Endothelial cell of umbilical vein (primary cell): ENCODE data around the gene LLGL2. TPM values are rescaled to one million over a fixed set of nuclear protein-coding genes. Genes with fewer than 3 reads are reported as not detected.

Experiments used
- BruUV-seq: library from RNA; stranded (reverse); fragments of 400-500 nt; replicated peaks from 2 replicates; lab custom pipeline; 2021; lab: Mats Ljungman, UMichigan
- CTCF ChIA-PET: fragments of 300-600, 350-600 bp; sonication (Branson Sonifier 250); formaldehyde crosslinking; loops from one replicate; lab custom pipeline; 2021; ENCODE audit warnings: antibody characterized with exemption, inconsistent platforms; lab: Charles Lee
- POLR2A ChIA-PET: fragments of 300-600, 350-600 bp; sonication (Branson Sonifier 250); formaldehyde crosslinking; loops from one replicate; lab custom pipeline; 2021; ENCODE audit warnings: antibody characterized with exemption, inconsistent platforms; lab: Charles Lee
- DNase-seq: peaks from one replicate; pipeline ENCODE4 v3.0.0-alpha.2; 2011; ENCODE audit warnings: low read depth, low spot score
- FAIRE-seq: peaks from 2 replicates; lab custom pipeline; 2011; peaks lifted over from hg19 to GRCh38; lab: Jason Lieb, UNC
- H2AFZ ChIP-seq: 2 replicates; pipeline ENCODE4 v1.6.0; 2012; ENCODE audit warnings: low read depth, low read length, control low read depth, inconsistent platforms
- H3K27ac ChIP-seq: 2 replicates; pipeline ENCODE4 v1.5.1; 2011; ENCODE audit warnings: low read depth, mild to moderate bottlenecking, control low read depth, low read length, moderate library complexity; ENCODE audit not compliant: insufficient read depth
- H3K27me3 ChIP-seq, 2 experiments: 2 replicates each; pipeline versions ENCODE4 v1.6.0 to v1.6.1; 2011; ENCODE audit warnings: low read length in 2 of 2, mixed read lengths in 1 of 2; ENCODE audit not compliant: control insufficient read depth in 2 of 2, insufficient read depth in 2 of 2
- H3K36me3 ChIP-seq, 2 experiments: 2 replicates in 1 of 2; 3 replicates in 1 of 2; pipeline ENCODE4 v1.5.1; 2011; ENCODE audit warnings: low read length in 2 of 2, mild to moderate bottlenecking in 1 of 2, moderate library complexity in 1 of 2; ENCODE audit not compliant: control insufficient read depth in 2 of 2, insufficient read depth in 2 of 2; ENCODE audit errors: extremely low read depth in 1 of 2
- H3K4me1 ChIP-seq: 3 replicates; pipeline ENCODE4 v1.5.1; 2011; ENCODE audit warnings: mild to moderate bottlenecking, low read length; ENCODE audit not compliant: control insufficient read depth, insufficient read depth; ENCODE audit errors: extremely low read depth
- H3K4me2 ChIP-seq: 2 replicates; pipeline ENCODE4 v1.6.1; 2011; ENCODE audit warnings: low read length, control low read depth, mixed read lengths; ENCODE audit not compliant: insufficient read depth
- H3K4me3 ChIP-seq, 3 experiments: fragments of 200-600 bp in 1 of 3; sonication (generic), shearing (Covaris generic) in 1 of 3; replicated peaks in 1 of 3; 2 replicates each; pipeline ENCODE4 v1.5.1; 2011 to 2016; ENCODE audit warnings: control low read depth in 3 of 3, low read length in 3 of 3, mild to moderate bottlenecking in 2 of 3, inconsistent platforms in 1 of 3, low read depth in 1 of 3, moderate library complexity in 1 of 3; ENCODE audit not compliant: insufficient read depth in 1 of 3
- H3K79me2 ChIP-seq: 2 replicates; pipeline ENCODE4 v1.6.0; 2012; ENCODE audit warnings: low read length, inconsistent platforms; ENCODE audit not compliant: control insufficient read depth, insufficient read depth
- H3K9ac ChIP-seq: replicated peaks from 2 replicates; pipeline ENCODE3; 2011; ENCODE audit warnings: low read length, control low read depth; ENCODE audit not compliant: insufficient read depth; ENCODE audit errors: extremely low read depth
- H3K9me1 ChIP-seq: replicated peaks from 3 replicates; pipeline ENCODE4 v1.6.0; 2011; ENCODE audit warnings: mild to moderate bottlenecking, low read length; ENCODE audit not compliant: control insufficient read depth, insufficient read depth; ENCODE audit errors: extremely low read depth
- H3K9me3 ChIP-seq: replicated peaks from 2 replicates; pipeline ENCODE4 v1.5.1; 2012; ENCODE audit warnings: low read length, inconsistent platforms; ENCODE audit not compliant: control insufficient read depth, insufficient read depth
- H4K20me1 ChIP-seq: replicated peaks from 2 replicates; pipeline ENCODE3; 2011; ENCODE audit warnings: mild to moderate bottlenecking, low read length; ENCODE audit not compliant: control insufficient read depth, insufficient read depth; ENCODE audit errors: extremely low read depth
- CTCF ChIP-seq, 2 donors: IDR thresholded peaks; 1 replicate in 1 of 2; 2 replicates in 1 of 2; pipeline ENCODE4 v1.5.1; 2011; ENCODE audit warnings: low read length in 2 of 2, mild to moderate bottlenecking in 2 of 2, moderate library complexity in 2 of 2, control low read depth in 1 of 2, inconsistent platforms in 1 of 2, low read depth in 1 of 2; ENCODE audit not compliant: insufficient read depth in 1 of 2; ENCODE audit errors: extremely low read depth in 1 of 2
- EZH2 ChIP-seq: IDR thresholded peaks from 2 replicates; pipeline ENCODE4 v1.6.1; 2012; ENCODE audit warnings: borderline replicate concordance, low read depth, mild to moderate bottlenecking, moderate library complexity, low read length, inconsistent platforms; ENCODE audit not compliant: severe bottlenecking
- GATA2 ChIP-seq: IDR thresholded peaks from 2 replicates; pipeline ENCODE4 v1.7.0; 2011; ENCODE audit warnings: low read depth, mild to moderate bottlenecking, moderate library complexity, mixed read lengths, low read length; ENCODE audit not compliant: insufficient read length, insufficient read depth
- JUN ChIP-seq: IDR thresholded peaks from 2 replicates; pipeline ENCODE4 v1.6.1; 2011; ENCODE audit warnings: borderline replicate concordance, low read depth; ENCODE audit not compliant: insufficient read length, insufficient read depth
- MAX ChIP-seq: IDR thresholded peaks from 2 replicates; pipeline ENCODE4 v1.6.1; 2011; ENCODE audit not compliant: insufficient read depth, insufficient read length
- MYC ChIP-seq: IDR thresholded peaks from one replicate; pipeline ENCODE4 v1.6.1; 2011; ENCODE audit warnings: mild to moderate bottlenecking, low read depth, low read length
- POLR2AphosphoS5 ChIP-seq: IDR thresholded peaks from 2 replicates; pipeline ENCODE4 v1.6.1; 2012; ENCODE audit warnings: low read depth, mild to moderate bottlenecking, control low read depth, low read length, moderate library complexity; ENCODE audit not compliant: insufficient read depth
- dilution Hi-C: fragments of 300-500 bp; cut with MboI; formaldehyde crosslinking; loops from one replicate; pipeline ENCODE4 v1.15.0; 2019; ENCODE audit warnings: low sequenced_read_pairs; ENCODE audit not compliant: extremely low pct_ligation_motif_present
- intact Hi-C: fragments of 100-400 bp; cut with micrococcal nuclease; formaldehyde crosslinking; loops from one replicate; pipeline ENCODE4 v1.10.0; 2022
- polyA plus RNA-seq, 4 experiments: library from polyadenylated mRNA; depleted of rRNA in 3 of 4; stranded (reverse) in 3 of 4; unstranded in 1 of 4; fragments of >200 nt; gene quantifications; 2 replicates each; pipeline versions ENCODE4 v1.2.1 to v1.2.3, GENCODE V29; 2011 to 2012; ENCODE audit warnings: missing spikeins in 1 of 4
- total RNA-seq: library from RNA; stranded (reverse); gene quantifications from 2 replicates; pipeline ENCODE4 v1.2.3, GENCODE V29; 2021

The LLGL2 gene
- total and polyA plus RNA-seq, 2 donors (not counting 3 experiments of a cell fraction or from before 2014, with no cell fraction given), result 5.3 to 5.4 TPM

- no peak for FAIRE-seq
- no TSS peak for BruUV-seq
These were observed 91.1 kb downstream of the LLGL2 start for GRCh38 chr17:75616521-75617122.

More at GRCh38 chr17:75616521-75617122, 91.1 kb downstream of the LLGL2 start:
- H3K4me2 ChIP-seq, result no peak overlapping the region
- no peak for DNase-seq
- no peaks in the 10 kb centered on the region for H3K27me3 ChIP-seq
- no peaks in the 10 kb centered on the region for H3K9me3 ChIP-seq
- H2AFZ ChIP-seq, result no peak overlapping the region
- no peaks in the 10 kb centered on the region for H3K9me1 ChIP-seq
- H4K20me1 ChIP-seq, result no peaks in the 10 kb centered on the region
- no peak overlapping the region for H3K4me3 ChIP-seq
- ChIA-PET CTCF (interaction anchor here (0.8 to 9.8 kb wide), 8 partner anchors 9 to 137 kb away, joined by 3 to 65 read pairs (median 8); partner anchors contain the start of gene SMIM5), POLR2A (no interaction called here)
- no peak overlapping the region for H3K9ac ChIP-seq
- H3K4me1 ChIP-seq, result no peaks in the 10 kb centered on the region
- no peak for TF ChIP-seq JUN
- no peak for TF ChIP-seq MYC
- no peak for TF ChIP-seq CTCF (IDR thresholded peaks at IDR 0.05; ENCODE audit: extremely low read depth in 1 of 2, insufficient read depth in 1 of 2, low read depth in 1 of 2, low read length in 2 of 2)
- no peak for TF ChIP-seq GATA2
- TF ChIP-seq POLR2AphosphoS5, result no peak
- no peak for TF ChIP-seq EZH2
- TF ChIP-seq MAX, result no peak
- dilution Hi-C loops (no loop called here), intact Hi-C loops (no loop called here)
- H3K27ac ChIP-seq, result no peak overlapping the region
- H3K36me3 ChIP-seq, result no peaks in the 10 kb centered on the region
- no peaks in the 10 kb centered on the region for H3K79me2 ChIP-seq
